Spleen (tissue), 7 donors: ENCODE results near the gene NRDC.

ENCODE experiments used
- CTCF ChIP-seq, 11 experiments: fragments of 200-600 bp in 7 of 11; fragments of 450-650 bp in 4 of 11; sonication (generic) in 4 of 11; IDR thresholded peaks in 8 of 11; conservative IDR thresholded peaks in 3 of 11; 1 replicate in 7 of 11; 2 replicates in 4 of 11; pipeline versions ENCODE4 v1.4.0 to v1.8.0; 2016 to 2021; ENCODE audit warnings: antibody characterized with exemption in 11 of 11, inconsistent platforms in 4 of 11, mild to moderate bottlenecking in 1 of 11
- POLR2A ChIP-seq, 3 donors: fragments of 450-650 bp; IDR thresholded peaks; one replicate each; pipeline ENCODE4 v1.5.1; 2017; ENCODE audit warnings: antibody characterized with exemption in 3 of 3, mild to moderate bottlenecking in 1 of 3
- donor health status: DM: no; HTN: no; CAD: no; lungs with moderate emphysema.
- donor health status: DM: no; HTN: no; CAD: no.
- donor health status: DM: no; HTN: no; CAD: no.

- TF ChIP-seq CTCF (IDR thresholded peaks at IDR 0.05 in 8 of 11, conservative IDR thresholded peaks at IDR 0.05 in 3 of 11) (no peak), POLR2A (IDR thresholded peaks at IDR 0.05) (no peak)
Observed at GRCh38 chr1:51847294-51847920, 31.1 kb downstream of the NRDC start.
